Testis (tissue), 2 donors: Measurements from ENCODE around the gene KATNAL1.

Source experiments
- CTCF ChIP-seq, 3 experiments: fragments of 450-650 bp in 2 of 3; fragments of 200-600 bp in 1 of 3; sonication (generic) in 1 of 3; IDR thresholded peaks; one replicate each; pipeline ENCODE4 v1.5.1; 2016 to 2019; ENCODE audit warnings: antibody characterized with exemption in 3 of 3, mild to moderate bottlenecking in 2 of 3, moderate library complexity in 1 of 3
- POLR2A ChIP-seq: fragments of 450-650 bp; IDR thresholded peaks from one replicate; pipeline ENCODE4 v1.6.1; 2017; ENCODE audit warnings: antibody characterized with exemption, mild to moderate bottlenecking, moderate library complexity

GRCh38 chr13:30173303-30173610 is 134.1 kb downstream of the KATNAL1 start:
- TF ChIP-seq POLR2A (no peak), CTCF (IDR thresholded peaks at IDR 0.05) (no peak)
